GM18505 (cell line): ENCODE measurements around the gene EN2.
A peak's percentile ranks its signal among the peaks of the same experiment; 100 is the strongest.

ENCODE experiments used
- ATAC-seq: cut with Tn5 transposase; IDR thresholded peaks from one replicate; pipeline ENCODE4 v1.9.1; 2021; ENCODE audit not compliant: unreplicated experiment
- POLR2A ChIP-seq: IDR thresholded peaks from 4 replicates; pipeline ENCODE4 v1.6.1; 2011; ENCODE audit warnings: borderline replicate concordance; ENCODE audit not compliant: insufficient read depth, insufficient read length; ENCODE audit errors: extremely low read depth

The EN2 gene

GRCh38 chr7:155466814-155467733 lies 9.1 kb downstream of the EN2 start:
- no peak for TF ChIP-seq POLR2A
- ATAC-seq: no peak

- no peak for TF ChIP-seq POLR2A
- ATAC-seq: no peak
Observed at GRCh38 chr7:155467846-155468784, 10.2 kb downstream of the EN2 start.

GRCh38 chr7:155468785-155469148 lies 10.8 kb downstream of the EN2 start:
- no peak for TF ChIP-seq POLR2A
- ATAC-seq: no peak

- TF ChIP-seq POLR2A: no peak
- no peak for ATAC-seq
Observed at GRCh38 chr7:155469311-155470185, 11.6 kb downstream of the EN2 start.

- ATAC-seq: no peak
- no peak for TF ChIP-seq POLR2A
Observed at GRCh38 chr7:155470186-155470487, 12.2 kb downstream of the EN2 start.

- TF ChIP-seq POLR2A: no peak
- ATAC-seq: no peak
Observed at GRCh38 chr7:155470686-155471638, 13.0 kb downstream of the EN2 start.

GRCh38 chr7:155471718-155472117 lies 13.8 kb downstream of the EN2 start:
- no peak for ATAC-seq
- TF ChIP-seq POLR2A: no peak

GRCh38 chr7:155477476-155477875 lies 19.5 kb downstream of the EN2 start:
- no peak for TF ChIP-seq POLR2A
- peak; percentile 91 for ATAC-seq

- no peak for TF ChIP-seq POLR2A
- no peak for ATAC-seq
Observed at GRCh38 chr7:155481764-155482163, 23.8 kb downstream of the EN2 start.

- ATAC-seq: no peak
- no peak for TF ChIP-seq POLR2A
Observed at GRCh38 chr7:155482511-155483183, 24.7 kb downstream of the EN2 start.

- no peak for TF ChIP-seq POLR2A
Observed at GRCh38 chr7:155483245-155483644, 25.3 kb downstream of the EN2 start.

More at GRCh38 chr7:155483245-155483644, 25.3 kb downstream of the EN2 start:
- ATAC-seq: no peak
